ENCODE data around the gene PTPN23. TPM values are rescaled to one million over a fixed set of nuclear protein-coding genes. Genes with fewer than 3 reads are reported as not detected.

The PTPN23 gene
- total and polyA plus RNA-seq, 2 of the 13 experiments (the other 11 are each of a cell fraction or from before 2014, with no cell fraction given) = 2.3 to 3.7 TPM

GRCh38 chr3:47413751-47414150, 32.9 kb downstream of the PTPN23 start:
- H3K9me3 ChIP-seq (ENCODE audit: low read length) = no peaks in the 10 kb centered on the region
- no peaks in the 10 kb centered on the region for H3K79me2 ChIP-seq (ENCODE audit: insufficient read depth, low read length)
- peaks cover 12% of the 10 kb centered on the region for H4K20me1 ChIP-seq (ENCODE audit: insufficient read depth, low read length)
- intact Hi-C loops (cut with micrococcal nuclease; ENCODE audit: unreplicated experiment) (no loop called here), in situ Hi-C loops (cut with HindIII; ENCODE audit: extremely low pct_ligation_motif_present, low pct_unique_long_range_greater_than_20kb) (no loop called here)
- ChIA-PET CTCF (ENCODE audit: low intra/inter-chr PET ratio, low total read pairs) (no interaction called here), POLR2A (interaction anchor here (1.3 kb wide), 1 partner anchor 33 kb away, joined by 5 read pairs; the partner anchor contains the start of gene PTPN23)
- no peaks in the 10 kb centered on the region for H3K27me3 ChIP-seq (ENCODE audit: control insufficient read depth in 1 of 2, insufficient read depth in 2 of 2, low read length in 2 of 2)
- ATAC-seq (no peak), DNase-seq (ENCODE audit: low spot score) (no peak), FAIRE-seq (no peak)
- no peak overlapping the region for H3K27ac ChIP-seq (ENCODE audit: extremely low read length, insufficient read depth, low read length)
- WGBS (ENCODE audit: low lambda C conversion rate) = 86% methylated on average over 2 of the region's 7 CpGs
- no peak overlapping the region for H2AFZ ChIP-seq (ENCODE audit: low read length)
- BruUV-seq (replicated peaks) = TSS peak; percentile 43
- H3K36me3 ChIP-seq (replicated peaks in 1 of 2; ENCODE audit: control insufficient read depth in 1 of 2, insufficient read depth in 2 of 2, low read length in 2 of 2) = peaks cover 41 to 61% of the 10 kb centered on the region in 2 experiments
- H3K4me1 ChIP-seq (ENCODE audit: insufficient read depth, low read length) = peaks cover 18% of the 10 kb centered on the region
- no peak overlapping the region for H3K4me3 ChIP-seq (replicated peaks in 1 of 3; ENCODE audit: insufficient read depth in 1 of 3, low read depth in 2 of 3, low read length in 3 of 3)
- H3K9ac ChIP-seq (ENCODE audit: insufficient read depth, low read depth, low read length) = no peak overlapping the region
- TF ChIP-seq RBM22 (optimal IDR thresholded peaks at IDR 0.05; ENCODE audit: low read length) (peak; percentile 82), POLR2A (IDR thresholded peaks at IDR 0.05; ENCODE audit: insufficient read depth in 1 of 2, low read depth in 2 of 2, low read length in 2 of 2) (peak in 1 of 2 experiments; percentile 7; a peak in 1 of 4 replicates), NRL (CRISPR knock-in tag; IDR thresholded peaks at IDR 0.05; ENCODE audit: borderline replicate concordance) (0 out of 2 replicates have a peak, but pooled peaks have one; percentile 12), ZNF670 (CRISPR knock-in tag; IDR thresholded peaks at IDR 0.05; ENCODE audit: borderline replicate concordance) (no peak), ELF3 (CRISPR knock-in tag; IDR thresholded peaks at IDR 0.05) (no peak), REPIN1 (CRISPR knock-in tag; IDR thresholded peaks at IDR 0.05; ENCODE audit: borderline replicate concordance, low read depth) (no peak), ZNF768 (CRISPR knock-in tag; IDR thresholded peaks at IDR 0.05) (no peak), ZFP36L1 (CRISPR knock-in tag; IDR thresholded peaks at IDR 0.05) (no peak)
- no peak overlapping the region for H3K4me2 ChIP-seq (ENCODE audit: low read depth, low read length)

DNA sequence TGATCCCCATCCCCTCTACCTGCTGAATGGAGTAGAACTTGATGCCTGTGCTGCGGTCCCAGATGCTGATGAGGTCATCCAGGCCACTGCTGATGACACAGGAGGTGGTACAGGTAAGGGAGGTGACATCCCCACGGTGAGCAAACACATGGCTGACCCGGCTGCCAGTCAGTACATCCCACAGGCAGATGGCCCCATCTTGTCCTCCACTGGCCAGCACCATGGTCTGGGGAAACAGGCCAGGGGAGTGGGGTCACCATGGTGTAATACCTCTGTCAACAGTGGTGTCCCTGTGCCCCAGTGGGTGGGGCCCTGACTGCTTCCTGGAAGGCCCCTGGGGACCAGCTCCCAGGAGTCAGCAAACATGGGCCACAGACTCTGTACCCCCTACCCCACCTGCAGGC, 33.3 kb downstream of the PTPN23 start:
- Histone ChIP-seq H3K79me2 (ENCODE audit: insufficient read depth, low read length) (no peaks in the 10 kb centered on the region), H3K36me3 (replicated peaks in 1 of 2; ENCODE audit: control insufficient read depth in 1 of 2, insufficient read depth in 2 of 2, low read length in 2 of 2) (peaks cover 38 to 61% of the 10 kb centered on the region in 2 experiments), H3K9ac (ENCODE audit: insufficient read depth, low read depth, low read length) (no peak overlapping the region), H3K9me3 (ENCODE audit: low read length) (no peaks in the 10 kb centered on the region), H3K4me2 (ENCODE audit: low read depth, low read length) (no peak overlapping the region), H3K4me1 (ENCODE audit: insufficient read depth, low read length) (peaks cover 18% of the 10 kb centered on the region), H3K4me3 (replicated peaks in 1 of 3; ENCODE audit: insufficient read depth in 1 of 3, low read depth in 2 of 3, low read length in 3 of 3) (no peak overlapping the region), H4K20me1 (ENCODE audit: insufficient read depth, low read length) (peaks cover 12% of the 10 kb centered on the region), H3K27me3 (ENCODE audit: control insufficient read depth in 1 of 2, insufficient read depth in 2 of 2, low read length in 2 of 2) (no peaks in the 10 kb centered on the region), H3K27ac (ENCODE audit: extremely low read length, insufficient read depth, low read length) (peak overlapping the region; percentile 14), H2AFZ (ENCODE audit: low read length) (no peak overlapping the region)
- POLR2A ChIA-PET = no interaction called here
- WGBS (ENCODE audit: low lambda C conversion rate) = 83% methylated on average over 3 of the region's 3 CpGs
- ATAC-seq = peak; percentile 20
- BruUV-seq (replicated peaks) = no TSS peak
- CTCF ChIA-PET (ENCODE audit: low intra/inter-chr PET ratio, low total read pairs) = no interaction called here
- in situ Hi-C loops (cut with HindIII; ENCODE audit: extremely low pct_ligation_motif_present, low pct_unique_long_range_greater_than_20kb) = no loop called here
- no peak for FAIRE-seq
- intact Hi-C loops (cut with micrococcal nuclease; ENCODE audit: unreplicated experiment) = no loop called here
- peak; percentile 38 for DNase-seq (ENCODE audit: low spot score)
- TF ChIP-seq SOX6 (IDR thresholded peaks at IDR 0.05) (no peak), SOX6 (CRISPR knock-in tag; IDR thresholded peaks at IDR 0.05) (peak; percentile 43), SKI (IDR thresholded peaks at IDR 0.05; ENCODE audit: partially characterized antibody) (no peak), HNF4G (IDR thresholded peaks at IDR 0.05; ENCODE audit: borderline replicate concordance, low read depth, low read length) (peak; percentile 29; the same call in 1 of the 2 replicates), HNF4G (CRISPR knock-in tag; IDR thresholded peaks at IDR 0.05; ENCODE audit: borderline replicate concordance, low read depth) (no peak)
- TF ChIP-seq, protein P1, sequence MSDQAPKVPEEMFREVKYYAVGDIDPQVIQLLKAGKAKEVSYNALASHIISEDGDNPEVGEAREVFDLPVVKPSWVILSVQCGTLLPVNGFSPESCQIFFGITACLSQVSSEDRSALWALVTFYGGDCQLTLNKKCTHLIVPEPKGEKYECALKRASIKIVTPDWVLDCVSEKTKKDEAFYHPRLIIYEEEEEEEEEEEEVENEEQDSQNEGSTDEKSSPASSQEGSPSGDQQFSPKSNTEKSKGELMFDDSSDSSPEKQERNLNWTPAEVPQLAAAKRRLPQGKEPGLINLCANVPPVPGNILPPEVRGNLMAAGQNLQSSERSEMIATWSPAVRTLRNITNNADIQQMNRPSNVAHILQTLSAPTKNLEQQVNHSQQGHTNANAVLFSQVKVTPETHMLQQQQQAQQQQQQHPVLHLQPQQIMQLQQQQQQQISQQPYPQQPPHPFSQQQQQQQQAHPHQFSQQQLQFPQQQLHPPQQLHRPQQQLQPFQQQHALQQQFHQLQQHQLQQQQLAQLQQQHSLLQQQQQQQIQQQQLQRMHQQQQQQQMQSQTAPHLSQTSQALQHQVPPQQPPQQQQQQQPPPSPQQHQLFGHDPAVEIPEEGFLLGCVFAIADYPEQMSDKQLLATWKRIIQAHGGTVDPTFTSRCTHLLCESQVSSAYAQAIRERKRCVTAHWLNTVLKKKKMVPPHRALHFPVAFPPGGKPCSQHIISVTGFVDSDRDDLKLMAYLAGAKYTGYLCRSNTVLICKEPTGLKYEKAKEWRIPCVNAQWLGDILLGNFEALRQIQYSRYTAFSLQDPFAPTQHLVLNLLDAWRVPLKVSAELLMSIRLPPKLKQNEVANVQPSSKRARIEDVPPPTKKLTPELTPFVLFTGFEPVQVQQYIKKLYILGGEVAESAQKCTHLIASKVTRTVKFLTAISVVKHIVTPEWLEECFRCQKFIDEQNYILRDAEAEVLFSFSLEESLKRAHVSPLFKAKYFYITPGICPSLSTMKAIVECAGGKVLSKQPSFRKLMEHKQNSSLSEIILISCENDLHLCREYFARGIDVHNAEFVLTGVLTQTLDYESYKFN (CRISPR knock-in tag; conservative IDR thresholded peaks at IDR 0.05) = peak; percentile 52
- TF ChIP-seq, protein P2, sequence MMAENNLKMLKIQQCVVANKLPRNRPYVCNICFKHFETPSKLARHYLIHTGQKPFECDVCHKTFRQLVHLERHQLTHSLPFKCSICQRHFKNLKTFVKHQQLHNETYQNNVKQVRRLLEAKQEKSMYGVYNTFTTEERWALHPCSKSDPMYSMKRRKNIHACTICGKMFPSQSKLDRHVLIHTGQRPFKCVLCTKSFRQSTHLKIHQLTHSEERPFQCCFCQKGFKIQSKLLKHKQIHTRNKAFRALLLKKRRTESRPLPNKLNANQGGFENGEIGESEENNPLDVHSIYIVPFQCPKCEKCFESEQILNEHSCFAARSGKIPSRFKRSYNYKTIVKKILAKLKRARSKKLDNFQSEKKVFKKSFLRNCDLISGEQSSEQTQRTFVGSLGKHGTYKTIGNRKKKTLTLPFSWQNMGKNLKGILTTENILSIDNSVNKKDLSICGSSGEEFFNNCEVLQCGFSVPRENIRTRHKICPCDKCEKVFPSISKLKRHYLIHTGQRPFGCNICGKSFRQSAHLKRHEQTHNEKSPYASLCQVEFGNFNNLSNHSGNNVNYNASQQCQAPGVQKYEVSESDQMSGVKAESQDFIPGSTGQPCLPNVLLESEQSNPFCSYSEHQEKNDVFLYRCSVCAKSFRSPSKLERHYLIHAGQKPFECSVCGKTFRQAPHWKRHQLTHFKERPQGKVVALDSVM (CRISPR knock-in tag; IDR thresholded peaks at IDR 0.05) = no peak

Measured in HepG2 (cell line).